HL-60 (cell line): Measurements from ENCODE around the gene IL1RAPL2.

ENCODE experiments used
- DNase-seq, 2 experiments: peaks; one replicate each; pipeline ENCODE4 v3.0.0-alpha.2; 2010 to 2020; ENCODE audit warnings: low read depth in 1 of 2, low spot score in 1 of 2
- H3K27ac ChIP-seq: fragments of 250-450 bp; sonication (Bioruptor Pico); replicated peaks from 2 replicates; pipeline ENCODE4 v1.5.1; 2020; ENCODE audit warnings: mild to moderate bottlenecking, moderate library complexity
- H3K27me3 ChIP-seq: fragments of 250-450 bp; sonication (Bioruptor Pico); 2 replicates; pipeline ENCODE4 v1.5.1; 2021; ENCODE audit warnings: mild to moderate bottlenecking, moderate library complexity; ENCODE audit not compliant: insufficient read depth, poor library complexity, severe bottlenecking
- H3K4me3 ChIP-seq: replicated peaks from 2 replicates; pipeline ENCODE4 v1.5.1; 2011; ENCODE audit warnings: mild to moderate bottlenecking, control low read depth, low read length; ENCODE audit not compliant: insufficient read depth
- CTCF ChIP-seq: IDR thresholded peaks from one replicate; pipeline ENCODE4 v1.5.1; 2011; ENCODE audit warnings: low read length, control low read depth, inconsistent platforms; ENCODE audit not compliant: insufficient read depth
- GABPA ChIP-seq: IDR thresholded peaks from 2 replicates; pipeline ENCODE4 v1.6.1; 2012; ENCODE audit warnings: low read depth
- POLR2AphosphoS5 ChIP-seq: IDR thresholded peaks from 2 replicates; pipeline ENCODE4 v1.6.1; 2012; ENCODE audit warnings: low read depth
- REST ChIP-seq: IDR thresholded peaks from 2 replicates; pipeline ENCODE4 v1.6.1; 2012; ENCODE audit warnings: low read depth; ENCODE audit not compliant: insufficient replicate concordance
- SPI1 ChIP-seq: IDR thresholded peaks from 2 replicates; pipeline ENCODE4 v1.6.1; 2012; ENCODE audit warnings: low read depth, mild to moderate bottlenecking, borderline replicate concordance

IL1RAPL2 gene

GRCh38 chrX:105646592-105647372, 1080.8 kb downstream of the IL1RAPL2 start:
- TF ChIP-seq REST (no peak), POLR2AphosphoS5 (no peak)
- no peak for DNase-seq
- no peaks in the 10 kb centered on the region for H3K27me3 ChIP-seq
- H3K4me3 ChIP-seq, result no peak overlapping the region
- H3K27ac ChIP-seq, result no peak overlapping the region

GRCh38 chrX:105647749-105648148, 1081.8 kb downstream of the IL1RAPL2 start:
- Histone ChIP-seq H3K27ac (no peak overlapping the region), H3K4me3 (no peak overlapping the region), H3K27me3 (no peaks in the 10 kb centered on the region)
- TF ChIP-seq GABPA (no peak), POLR2AphosphoS5 (no peak), SPI1 (no peak), CTCF (no peak)
- no peak for DNase-seq

GRCh38 chrX:105648732-105649131, 1082.7 kb downstream of the IL1RAPL2 start:
- H3K4me3 ChIP-seq, result no peak overlapping the region

GRCh38 chrX:105650577-105650976, 1084.6 kb downstream of the IL1RAPL2 start:
- TF ChIP-seq REST (no peak), POLR2AphosphoS5 (no peak)
- no peak overlapping the region for H3K4me3 ChIP-seq
- no peaks in the 10 kb centered on the region for H3K27me3 ChIP-seq
- DNase-seq, result no peak
- H3K27ac ChIP-seq, result no peak overlapping the region

More at GRCh38 chrX:105648732-105649131, 1082.7 kb downstream of the IL1RAPL2 start:
- Histone ChIP-seq H3K27ac (no peak overlapping the region), H3K27me3 (no peaks in the 10 kb centered on the region)
- no peak for DNase-seq
- TF ChIP-seq CTCF, result no peak

GRCh38 chrX:105650986-105651385, 1085.0 kb downstream of the IL1RAPL2 start:
- Histone ChIP-seq H3K27me3 (no peaks in the 10 kb centered on the region), H3K4me3 (no peak overlapping the region), H3K27ac (no peak overlapping the region)
- no peak for DNase-seq
- TF ChIP-seq CTCF (no peak), POLR2AphosphoS5 (no peak), GABPA (no peak), SPI1 (no peak)
